B cell (primary cell): ENCODE measurements around the gene LAMA3. TPM values are rescaled to one million over a fixed set of nuclear protein-coding genes. Genes with fewer than 3 reads are reported as not detected.

ENCODE experiments used
- ATAC-seq: fragments of 200-7000 bp; cut with Tn5 transposase; one replicate; pipeline ENCODE4 v1.10.0; 2021; ENCODE audit warnings: low read depth, mild to moderate bottlenecking, moderate number of reproducible peaks, moderate library complexity
- CTCF ChIA-PET: fragments of 350-600 bp; sonication (Branson Sonifier 250); formaldehyde crosslinking; loops from one replicate; lab custom pipeline; 2021; ENCODE audit warnings: antibody characterized with exemption, inconsistent platforms; lab: Charles Lee
- POLR2A ChIA-PET: fragments of 350-600 bp; sonication (Branson Sonifier 250); formaldehyde crosslinking; loops from one replicate; lab custom pipeline; 2021; ENCODE audit warnings: antibody characterized with exemption; lab: Charles Lee
- DNase-seq: peaks from one replicate; pipeline ENCODE4 v3.0.0; 2013
- H2AFZ ChIP-seq: 2 replicates; pipeline ENCODE4 v1.6.1; 2012; ENCODE audit warnings: mild to moderate bottlenecking, low read depth, low read length; ENCODE audit not compliant: insufficient read depth, poor library complexity, severe bottlenecking
- H3K27ac ChIP-seq, 2 donors: 1 replicate in 1 of 2; 2 replicates in 1 of 2; pipeline ENCODE4 v1.5.1; 2012 to 2013; ENCODE audit warnings: low read length in 2 of 2, mild to moderate bottlenecking in 2 of 2, moderate library complexity in 1 of 2
- H3K27me3 ChIP-seq, 4 experiments: fragments of 200-600 bp in 1 of 4; sonication (generic) in 1 of 4; replicated peaks in 1 of 4; 1 replicate in 2 of 4; 2 replicates in 2 of 4; pipeline versions ENCODE4 v1.6.1 to v1.7.0; 2013 to 2016; ENCODE audit warnings: low read length in 3 of 4, mild to moderate bottlenecking in 2 of 4, mixed read lengths in 1 of 4, moderate library complexity in 1 of 4; ENCODE audit not compliant: insufficient read depth in 4 of 4, control insufficient read depth in 3 of 4; ENCODE audit errors: control extremely low read depth in 1 of 4
- H3K36me3 ChIP-seq, 2 experiments: replicated peaks in 1 of 2; 1 replicate in 1 of 2; 2 replicates in 1 of 2; pipeline versions ENCODE4 v1.6.1 to v1.7.1; 2013; ENCODE audit warnings: low read length in 1 of 2; ENCODE audit not compliant: insufficient read depth in 2 of 2, control insufficient read depth in 1 of 2; ENCODE audit errors: control extremely low read depth in 1 of 2, extremely low read depth in 1 of 2
- H3K4me1 ChIP-seq, 2 donors: fragments of 200-600 bp in 1 of 2; sonication (generic) in 1 of 2; 1 replicate in 1 of 2; 2 replicates in 1 of 2; pipeline versions ENCODE4 v1.5.1 to v1.6.1; 2013 to 2017; ENCODE audit warnings: low read length in 2 of 2; ENCODE audit not compliant: control insufficient read depth in 2 of 2, insufficient read depth in 2 of 2
- H3K4me2 ChIP-seq: replicated peaks from 2 replicates; pipeline ENCODE3; 2012; ENCODE audit warnings: mild to moderate bottlenecking, low read depth, low read length; ENCODE audit not compliant: poor library complexity, severe bottlenecking
- H3K4me3 ChIP-seq, 5 experiments: fragments of 200-600 bp in 1 of 5; sonication (generic) in 1 of 5; 1 replicate in 3 of 5; 2 replicates in 2 of 5; pipeline versions ENCODE4 v1.5.1 to v1.7.0; 2011 to 2016; ENCODE audit warnings: low read length in 4 of 5, mild to moderate bottlenecking in 4 of 5, low read depth in 2 of 5, control low read depth in 1 of 5, moderate library complexity in 1 of 5; ENCODE audit not compliant: insufficient read depth in 1 of 5; ENCODE audit errors: control extremely low read depth in 1 of 5, extremely low read depth in 1 of 5
- H3K79me2 ChIP-seq: fragments of 200-600 bp; sonication (generic); one replicate; pipeline ENCODE4 v1.6.0; 2016; ENCODE audit warnings: low read length; ENCODE audit not compliant: control insufficient read depth, insufficient read depth
- H3K9ac ChIP-seq: fragments of 200-600 bp; sonication (generic); 2 replicates; pipeline ENCODE4 v1.6.1; 2017; ENCODE audit warnings: mild to moderate bottlenecking, low read length, moderate library complexity
- H3K9me3 ChIP-seq, 3 donors: one replicate each; pipeline versions ENCODE4 v1.6.1 to v1.7.1; 2013; ENCODE audit warnings: low read length in 2 of 3; ENCODE audit not compliant: control insufficient read depth in 2 of 3, insufficient read depth in 1 of 3; ENCODE audit errors: control extremely low read depth in 1 of 3
- H4K20me1 ChIP-seq: 2 replicates; pipeline ENCODE4 v1.6.0; 2012; ENCODE audit warnings: mild to moderate bottlenecking, low read length; ENCODE audit not compliant: insufficient read depth, control insufficient read depth, poor library complexity, severe bottlenecking
- H3K27ac Mint-ChIP-seq: one replicate; pipeline ENCODE4 v1.8.0; 2021; ENCODE audit warnings: mixed read lengths
- H3K27me3 Mint-ChIP-seq: one replicate; pipeline ENCODE4 v1.8.0; 2021; ENCODE audit warnings: mixed read lengths
- H3K4me1 Mint-ChIP-seq: one replicate; pipeline ENCODE4 v1.8.0; 2021; ENCODE audit warnings: mixed read lengths
- H3K4me3 Mint-ChIP-seq: one replicate; pipeline ENCODE4 v1.8.0; 2021; ENCODE audit warnings: mixed read lengths
- H3K9me3 Mint-ChIP-seq: one replicate; pipeline ENCODE4 v1.8.0; 2022; ENCODE audit warnings: mixed read lengths; ENCODE audit not compliant: insufficient read depth
- CTCF ChIP-seq: fragments of 200-600 bp; IDR thresholded peaks from one replicate; pipeline ENCODE4 v1.8.0; 2022; ENCODE audit warnings: antibody characterized with exemption, mild to moderate bottlenecking
- EZH2 ChIP-seq: IDR thresholded peaks from 2 replicates; pipeline ENCODE4 v1.6.1; 2012; ENCODE audit warnings: borderline replicate concordance, low read depth, mild to moderate bottlenecking, moderate library complexity, low read length; ENCODE audit not compliant: insufficient read depth, poor library complexity, severe bottlenecking
- WGBS: methylation state at CpG from one replicate; pipeline ENCODE4 v1.1.5; 2013; ENCODE audit warnings: missing lambda C conversion rate; ENCODE audit not compliant: insufficient coverage; 5-methylcytosine and 5-hydroxymethylcytosine counted together
- intact Hi-C: fragments of 100-400 bp; cut with micrococcal nuclease; formaldehyde crosslinking; loops from one replicate; pipeline ENCODE4 v1.10.0; 2022
- polyA plus RNA-seq: library from polyadenylated mRNA; depleted of rRNA; stranded (reverse); fragments of >200 nt; gene quantifications from 2 replicates; pipeline ENCODE4 v1.2.3, GENCODE V29; 2012
- total RNA-seq, 2 donors: library from RNA; stranded (reverse); fragments of 120-200 nt in 1 of 2; gene quantifications; 1 replicate in 1 of 2; 2 replicates in 1 of 2; pipeline versions ENCODE4 v1.2.3 to v1.2.4, GENCODE V29; 2013 to 2022

Gene LAMA3
- total and polyA plus RNA-seq, 2 donors (not counting 1 experiment from before 2014, with no cell fraction given): 0.03 to 0.32 TPM

- no peak overlapping the region for H3K4me3 ChIP-seq
- H4K20me1 ChIP-seq: no peaks in the 10 kb centered on the region
- no peak for TF ChIP-seq CTCF
- TF ChIP-seq EZH2: no peak
- Mint-ChIP-seq H3K27me3 (peaks cover 22% of the 10 kb centered on the region), H3K9me3 (no peaks in the 10 kb centered on the region), H3K27ac (no peak overlapping the region), H3K4me1 (no peaks in the 10 kb centered on the region), H3K4me3 (no peak overlapping the region)
- WGBS: 30% methylated on average over 1 of the region's 1 CpG
- no peak overlapping the region for H3K27ac ChIP-seq
- H3K4me1 ChIP-seq: no peaks in the 10 kb centered on the region
- H2AFZ ChIP-seq: no peak overlapping the region
- ChIA-PET POLR2A (no interaction called here), CTCF (no interaction called here)
- no peak overlapping the region for H3K4me2 ChIP-seq
- H3K27me3 ChIP-seq: peaks cover 0 to 6% (median 1%) of the 10 kb centered on the region in 4 experiments
- ATAC-seq (no peak), DNase-seq (no peak)
- no peak overlapping the region for H3K9ac ChIP-seq
- no peaks in the 10 kb centered on the region for H3K36me3 ChIP-seq
- intact Hi-C loops: no loop called here
- H3K79me2 ChIP-seq: no peaks in the 10 kb centered on the region
- no peaks in the 10 kb centered on the region for H3K9me3 ChIP-seq
Observed at GRCh38 chr18:23671564-23671963, 17.7 kb upstream of the LAMA3 start.

GRCh38 chr18:23673725-23674124 is 15.5 kb upstream of the LAMA3 start:
- no peak overlapping the region for H2AFZ ChIP-seq
- no peak overlapping the region for H3K4me2 ChIP-seq
- no peaks in the 10 kb centered on the region for H3K36me3 ChIP-seq
- H4K20me1 ChIP-seq: no peaks in the 10 kb centered on the region
- no peak overlapping the region for H3K9ac ChIP-seq
- no peak overlapping the region for H3K4me3 ChIP-seq
- no CpG with 5 or more reads among the region's 1 CpG for WGBS
- Mint-ChIP-seq H3K27ac (no peak overlapping the region), H3K4me3 (no peak overlapping the region), H3K4me1 (no peaks in the 10 kb centered on the region), H3K9me3 (no peaks in the 10 kb centered on the region), H3K27me3 (peaks cover 31% of the 10 kb centered on the region)
- ChIA-PET CTCF (no interaction called here), POLR2A (no interaction called here)
- H3K27ac ChIP-seq: no peak overlapping the region
- TF ChIP-seq CTCF: no peak
- no peak for TF ChIP-seq EZH2
- intact Hi-C loops: no loop called here
- DNase-seq (no peak), ATAC-seq (no peak)
- H3K27me3 ChIP-seq: peaks cover 0 to 7% (median 3%) of the 10 kb centered on the region in 4 experiments
- no peaks in the 10 kb centered on the region for H3K79me2 ChIP-seq
- no peaks in the 10 kb centered on the region for H3K4me1 ChIP-seq
- no peaks in the 10 kb centered on the region for H3K9me3 ChIP-seq
